ENCODE data around the gene UBR1. TPM values are rescaled to one million over a fixed set of nuclear protein-coding genes. Genes with fewer than 3 reads are reported as not detected.
A peak's percentile ranks its signal among the peaks of the same experiment; 100 is the strongest.

UBR1 gene
- total RNA-seq, 2 donors from 2014 or later = 33.3 to 37.4 TPM

DNA sequence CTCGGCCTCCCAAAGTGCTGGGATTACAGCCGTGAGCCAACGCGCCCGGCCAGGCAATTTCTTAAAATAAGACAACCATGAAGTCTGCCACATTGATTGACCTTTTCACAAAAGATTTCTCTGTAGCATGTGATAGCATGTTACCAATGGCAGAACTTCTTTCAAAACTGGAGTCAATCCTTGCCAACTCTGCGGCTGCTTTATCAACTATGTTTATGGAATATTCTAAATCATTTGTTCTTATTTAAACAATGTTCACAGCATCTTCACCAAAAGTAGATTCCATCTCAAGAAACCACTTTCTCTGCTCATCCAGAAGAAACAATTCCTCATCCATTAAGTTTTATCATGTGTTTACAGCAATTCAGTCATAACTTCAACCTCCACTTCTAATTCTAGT lies 9.4 kb downstream of the UBR1 start:
- Mint-ChIP-seq H3K9me3 (no peaks in the 10 kb centered on the region), H3K4me3 (no peak overlapping the region), H3K27ac (no peak overlapping the region), H3K4me1 (peaks cover 36% of the 10 kb centered on the region), H3K36me3 (ENCODE audit: low read depth) (peaks cover 95% of the 10 kb centered on the region), H3K27me3 (no peaks in the 10 kb centered on the region)
- ATAC-seq (replicated peaks) = no peak

DNA sequence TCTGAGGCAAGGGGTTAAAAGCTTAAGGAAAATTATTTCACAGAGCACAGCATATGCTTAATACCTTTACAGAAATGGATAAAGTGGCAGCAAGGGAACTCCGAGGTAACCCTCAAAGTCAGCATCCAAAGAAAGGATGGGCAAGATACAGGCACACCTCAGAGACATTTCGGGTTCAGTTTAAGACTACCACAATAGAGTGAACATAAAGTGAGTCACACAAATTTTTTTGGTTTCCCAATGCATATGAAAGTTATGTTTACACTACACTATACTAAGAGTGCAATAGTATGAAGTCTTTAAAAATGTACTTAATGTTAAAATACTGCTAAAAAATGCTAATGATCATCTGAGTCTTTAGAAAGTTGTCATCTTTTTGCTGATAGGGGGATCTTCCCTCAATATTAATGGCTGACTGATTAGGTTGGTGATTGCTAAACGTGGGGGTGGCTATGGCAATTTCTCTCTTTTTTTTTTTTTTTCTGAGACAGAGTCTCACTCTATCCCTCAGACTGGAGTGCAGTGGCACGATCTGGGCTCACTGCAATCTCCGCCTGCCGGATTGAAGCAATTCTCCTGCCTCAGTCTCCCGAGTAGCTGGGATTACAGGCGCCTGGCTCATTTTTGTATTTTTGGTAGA lies 10.0 kb downstream of the UBR1 start:
- H3K27ac Mint-ChIP-seq = no peak overlapping the region
- peak; percentile 56 for ATAC-seq (replicated peaks)
- H3K4me3 Mint-ChIP-seq = no peak overlapping the region
- no peaks in the 10 kb centered on the region for H3K27me3 Mint-ChIP-seq
- H3K36me3 Mint-ChIP-seq (ENCODE audit: low read depth) = peaks cover 89% of the 10 kb centered on the region
- H3K9me3 Mint-ChIP-seq = no peaks in the 10 kb centered on the region
- H3K4me1 Mint-ChIP-seq = peaks cover 31% of the 10 kb centered on the region

GRCh38 chr15:43095243-43095642 lies 10.6 kb downstream of the UBR1 start:
- Mint-ChIP-seq H3K27me3 (no peaks in the 10 kb centered on the region), H3K4me1 (peaks cover 27% of the 10 kb centered on the region), H3K9me3 (no peaks in the 10 kb centered on the region), H3K4me3 (no peak overlapping the region), H3K27ac (peak overlapping the region; percentile 77), H3K36me3 (ENCODE audit: low read depth) (peaks cover 84% of the 10 kb centered on the region)
- ATAC-seq (replicated peaks) = no peak

DNA sequence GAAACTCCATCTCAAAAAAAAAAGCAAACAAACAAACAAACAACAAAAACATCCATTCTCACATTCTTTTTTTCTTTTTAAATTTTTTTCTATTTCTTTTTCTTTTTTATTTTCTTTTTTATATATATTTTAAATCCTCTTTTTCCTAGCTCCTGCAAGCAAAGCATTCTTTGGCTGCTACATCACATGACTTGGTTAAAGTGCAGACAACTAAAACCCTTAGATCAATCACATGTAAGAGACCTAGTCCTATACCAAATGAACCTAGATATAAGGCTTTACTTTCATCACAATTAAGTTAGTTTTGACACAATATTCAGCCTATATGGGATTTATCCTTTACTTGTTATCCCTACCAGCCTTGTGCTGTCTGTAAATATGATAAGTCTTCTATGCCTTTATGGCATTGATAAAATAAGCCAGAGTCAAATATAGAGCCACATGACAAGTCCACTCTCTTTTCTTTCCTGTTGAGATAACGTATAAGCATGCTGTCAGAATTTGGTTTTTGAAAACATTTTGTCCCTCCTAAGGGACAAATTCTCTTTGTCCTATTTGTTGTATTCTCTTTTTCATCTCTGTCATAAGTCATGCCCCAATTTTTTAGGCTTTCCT lies 11.3 kb downstream of the UBR1 start:
- Mint-ChIP-seq H3K36me3 (ENCODE audit: low read depth) (peaks cover 81% of the 10 kb centered on the region), H3K4me3 (no peak overlapping the region), H3K4me1 (peaks cover 24% of the 10 kb centered on the region), H3K9me3 (no peaks in the 10 kb centered on the region), H3K27ac (peak overlapping the region; percentile 77), H3K27me3 (no peaks in the 10 kb centered on the region)
- no peak for ATAC-seq (replicated peaks)

GRCh38 chr15:43093026-43093425 lies 12.8 kb downstream of the UBR1 start:
- Mint-ChIP-seq H3K27ac (no peak overlapping the region), H3K27me3 (no peaks in the 10 kb centered on the region), H3K4me1 (peaks cover 24% of the 10 kb centered on the region), H3K4me3 (no peak overlapping the region), H3K9me3 (no peaks in the 10 kb centered on the region), H3K36me3 (ENCODE audit: low read depth) (peaks cover 77% of the 10 kb centered on the region)
- no peak for ATAC-seq (replicated peaks)

DNA sequence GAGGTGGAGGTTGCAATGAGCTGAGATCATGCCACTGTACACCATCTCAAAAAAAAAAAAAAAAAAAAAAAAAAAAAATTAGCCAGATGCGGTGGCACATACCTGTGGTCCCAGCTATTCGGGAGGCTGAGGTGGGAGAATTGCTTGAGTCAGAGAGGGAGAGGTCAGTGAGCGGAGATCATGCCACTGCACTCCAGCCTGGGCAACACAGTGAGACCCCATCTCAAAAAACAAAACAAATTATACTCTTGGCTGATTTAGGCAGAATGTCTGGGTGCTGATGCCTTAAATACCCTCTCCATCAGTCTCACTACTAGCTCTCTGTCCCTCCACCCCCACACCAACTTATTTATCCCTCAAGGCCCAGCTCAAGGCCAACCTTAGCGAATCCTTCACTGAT lies 14.0 kb downstream of the UBR1 start:
- Mint-ChIP-seq H3K4me3 (no peak overlapping the region), H3K27me3 (no peaks in the 10 kb centered on the region), H3K9me3 (no peaks in the 10 kb centered on the region), H3K4me1 (peaks cover 17% of the 10 kb centered on the region), H3K27ac (no peak overlapping the region), H3K36me3 (ENCODE audit: low read depth) (peaks cover 68% of the 10 kb centered on the region)
- no peak for ATAC-seq (replicated peaks)

DNA sequence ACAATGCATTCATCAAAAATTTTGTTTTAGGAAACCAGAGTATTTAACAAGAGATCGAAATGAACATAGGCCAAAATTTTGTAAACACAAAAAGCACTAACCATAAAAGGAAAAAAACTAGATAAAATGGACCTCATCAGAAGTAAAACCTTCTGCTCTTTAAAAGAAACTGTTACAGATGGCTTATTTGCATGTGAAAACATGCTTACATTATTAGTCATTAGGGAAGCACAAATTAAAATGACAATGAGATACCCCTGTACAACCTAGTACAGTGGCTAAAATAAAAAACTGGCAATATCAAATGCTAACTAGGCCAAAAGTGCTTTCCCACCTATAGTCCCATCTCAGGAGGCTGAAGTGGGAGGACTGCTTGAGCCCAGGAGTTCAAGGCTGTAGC lies 19.3 kb downstream of the UBR1 start:
- Mint-ChIP-seq H3K4me1 (no peaks in the 10 kb centered on the region), H3K27me3 (no peaks in the 10 kb centered on the region), H3K4me3 (no peak overlapping the region), H3K27ac (no peak overlapping the region), H3K36me3 (ENCODE audit: low read depth) (peaks cover 63% of the 10 kb centered on the region), H3K9me3 (no peaks in the 10 kb centered on the region)
- ATAC-seq (replicated peaks) = peak; percentile 5

- no peaks in the 10 kb centered on the region for H3K9me3 Mint-ChIP-seq
- ATAC-seq (replicated peaks) = no peak
- H3K36me3 Mint-ChIP-seq (ENCODE audit: low read depth) = peaks cover 69% of the 10 kb centered on the region
- H3K4me1 Mint-ChIP-seq = no peaks in the 10 kb centered on the region
- no peak overlapping the region for H3K4me3 Mint-ChIP-seq
- no peaks in the 10 kb centered on the region for H3K27me3 Mint-ChIP-seq
- H3K27ac Mint-ChIP-seq = no peak overlapping the region
Observed at GRCh38 chr15:43085921-43086320, 19.9 kb downstream of the UBR1 start.

- Mint-ChIP-seq H3K4me3 (no peak overlapping the region), H3K36me3 (ENCODE audit: low read depth) (peaks cover 84% of the 10 kb centered on the region), H3K9me3 (no peaks in the 10 kb centered on the region)
Observed at GRCh38 chr15:43082509-43082908, 23.3 kb downstream of the UBR1 start.

DNA sequence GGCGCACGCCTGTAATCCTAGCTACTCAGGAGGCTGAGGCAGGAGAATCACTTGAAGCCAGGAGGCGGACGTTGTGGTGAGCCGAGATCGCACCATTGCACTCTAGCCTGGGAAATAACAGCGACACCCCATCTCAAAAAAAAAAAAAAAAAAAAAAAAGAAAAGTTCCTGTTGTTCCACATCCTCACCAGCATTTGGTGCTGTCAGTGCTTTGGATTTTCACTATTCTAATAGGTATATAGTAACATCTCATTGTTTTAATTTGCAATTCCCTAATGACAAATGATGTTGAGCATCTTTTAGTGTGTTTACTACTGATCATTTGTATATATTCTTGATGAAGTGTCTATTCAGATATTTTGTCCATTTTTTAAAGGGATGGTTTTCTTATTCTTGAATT lies 24.6 kb downstream of the UBR1 start:
- no peak overlapping the region for H3K4me3 Mint-ChIP-seq
- ATAC-seq (replicated peaks) = no peak
- H3K27ac Mint-ChIP-seq = no peak overlapping the region
- H3K36me3 Mint-ChIP-seq (ENCODE audit: low read depth) = peaks cover 77% of the 10 kb centered on the region
- H3K4me1 Mint-ChIP-seq = no peaks in the 10 kb centered on the region
- H3K9me3 Mint-ChIP-seq = no peaks in the 10 kb centered on the region
- H3K27me3 Mint-ChIP-seq = no peaks in the 10 kb centered on the region

More at GRCh38 chr15:43082509-43082908, 23.3 kb downstream of the UBR1 start:
- no peaks in the 10 kb centered on the region for H3K27me3 Mint-ChIP-seq
- no peaks in the 10 kb centered on the region for H3K4me1 Mint-ChIP-seq
- no peak for ATAC-seq (replicated peaks)
- H3K27ac Mint-ChIP-seq = no peak overlapping the region

DNA sequence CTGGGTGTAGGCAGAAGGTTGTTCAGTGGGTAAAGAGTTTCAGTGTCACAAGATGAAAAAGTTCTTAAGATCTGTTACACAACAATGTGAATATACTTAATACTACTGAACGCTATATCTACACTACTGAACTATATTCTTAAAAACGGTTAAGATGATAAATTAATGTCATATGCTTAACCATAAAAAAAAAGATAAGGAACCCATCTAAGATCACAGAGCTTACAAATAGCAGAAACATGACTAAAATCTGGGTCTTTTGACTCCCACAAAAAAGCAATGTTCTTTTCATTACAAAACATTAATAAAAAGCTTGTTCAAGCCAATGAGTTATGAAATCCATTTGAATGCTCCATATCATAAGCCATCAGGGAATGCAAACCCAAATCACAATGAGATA lies 34.4 kb downstream of the UBR1 start:
- no peaks in the 10 kb centered on the region for H3K9me3 Mint-ChIP-seq

GRCh38 chr15:43070893-43071292 lies 34.9 kb downstream of the UBR1 start:
- Mint-ChIP-seq H3K9me3 (no peaks in the 10 kb centered on the region), H3K27me3 (no peaks in the 10 kb centered on the region), H3K4me3 (no peak overlapping the region), H3K27ac (no peak overlapping the region), H3K4me1 (no peaks in the 10 kb centered on the region), H3K36me3 (ENCODE audit: low read depth) (peaks cover 93% of the 10 kb centered on the region)
- no peak for ATAC-seq (replicated peaks)

More for the DNA sequence above, 34.4 kb downstream of the UBR1 start:
- Mint-ChIP-seq H3K27ac (no peak overlapping the region), H3K27me3 (no peaks in the 10 kb centered on the region), H3K4me3 (no peak overlapping the region), H3K36me3 (ENCODE audit: low read depth) (peaks cover 88% of the 10 kb centered on the region), H3K4me1 (no peaks in the 10 kb centered on the region)
- no peak for ATAC-seq (replicated peaks)

DNA sequence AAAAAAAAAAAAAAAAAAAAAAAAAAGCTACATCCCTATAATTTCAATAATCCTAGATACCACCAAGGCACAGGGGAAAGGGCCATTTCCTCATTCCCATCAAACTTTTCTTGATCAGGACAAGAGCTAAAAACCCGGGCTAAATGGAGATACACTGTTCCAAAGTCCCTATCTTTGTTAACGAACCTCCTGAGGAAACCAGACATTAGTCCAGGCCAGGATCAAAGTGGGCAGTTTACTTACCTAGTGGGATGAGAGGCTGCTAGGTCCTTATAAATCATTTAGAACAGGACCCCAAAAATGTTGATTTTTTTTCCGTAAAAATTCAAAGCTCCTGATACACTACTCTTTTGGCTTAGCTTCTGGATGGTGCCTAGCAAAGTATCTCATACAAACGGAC lies 35.6 kb downstream of the UBR1 start:
- H3K4me1 Mint-ChIP-seq = no peaks in the 10 kb centered on the region
- H3K4me3 Mint-ChIP-seq = no peak overlapping the region
- H3K36me3 Mint-ChIP-seq (ENCODE audit: low read depth) = peaks cover 97% of the 10 kb centered on the region
- no peak for ATAC-seq (replicated peaks)
- no peaks in the 10 kb centered on the region for H3K27me3 Mint-ChIP-seq
- H3K9me3 Mint-ChIP-seq = no peaks in the 10 kb centered on the region
- no peak overlapping the region for H3K27ac Mint-ChIP-seq

DNA sequence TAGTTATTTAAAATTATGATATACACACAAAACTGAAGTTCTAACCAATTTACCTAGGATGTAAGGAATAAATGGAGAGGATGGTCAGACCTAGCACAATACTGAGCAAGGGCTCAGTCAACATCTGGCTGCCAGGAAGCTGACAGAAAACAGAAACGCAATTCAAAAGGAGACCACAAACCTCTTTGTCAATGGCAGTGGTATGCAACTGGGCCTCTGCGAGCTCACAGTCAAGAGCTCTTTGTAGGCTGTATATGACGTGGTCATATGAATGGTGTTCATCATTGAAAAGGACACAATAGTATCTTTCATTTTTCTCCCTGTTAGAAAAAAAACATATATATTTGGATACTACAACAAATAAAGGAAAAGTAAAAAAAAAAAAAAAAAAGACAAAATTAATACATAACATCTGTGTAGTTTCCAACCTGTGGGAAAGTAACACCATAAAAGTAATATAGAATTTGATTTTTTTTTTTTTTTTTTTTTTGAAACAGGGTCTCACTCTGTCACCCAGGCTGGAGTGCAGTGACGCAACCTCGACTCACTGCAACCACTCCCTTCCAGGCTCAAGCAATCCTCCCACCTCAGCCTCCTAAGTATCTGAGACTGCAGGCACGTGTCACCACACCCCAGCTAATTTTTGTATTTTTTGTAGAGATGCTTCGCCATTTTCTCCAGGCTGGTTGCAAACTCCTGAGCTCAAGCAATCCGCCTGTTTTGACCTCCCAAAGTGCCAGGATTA lies 37.9 kb downstream of the UBR1 start:
- Mint-ChIP-seq H3K36me3 (ENCODE audit: low read depth) (peaks cover 94% of the 10 kb centered on the region), H3K27me3 (no peaks in the 10 kb centered on the region), H3K9me3 (no peaks in the 10 kb centered on the region), H3K4me1 (no peaks in the 10 kb centered on the region), H3K4me3 (no peak overlapping the region), H3K27ac (no peak overlapping the region)
- peak; percentile 97 for ATAC-seq (replicated peaks)

- no peak for ATAC-seq (replicated peaks)
- H3K4me3 Mint-ChIP-seq = no peak overlapping the region
- no peaks in the 10 kb centered on the region for H3K27me3 Mint-ChIP-seq
- H3K4me1 Mint-ChIP-seq = no peaks in the 10 kb centered on the region
- no peaks in the 10 kb centered on the region for H3K9me3 Mint-ChIP-seq
- H3K36me3 Mint-ChIP-seq (ENCODE audit: low read depth) = peaks cover 100% of the 10 kb centered on the region
- H3K27ac Mint-ChIP-seq = peak overlapping the region; percentile 59
Observed at GRCh38 chr15:43056696-43057095, 49.1 kb downstream of the UBR1 start.

Data from activated T-helper 17 cell treated with anti-CD3 and anti-CD28 coated beads, Interleukin-2, amount 50 U/mL, for 72 hours (primary cell).